Measurements from ENCODE around the gene SPAG7.
A peak's percentile ranks its signal among the peaks of the same experiment; 100 is the strongest.

Gene SPAG7, protein sequence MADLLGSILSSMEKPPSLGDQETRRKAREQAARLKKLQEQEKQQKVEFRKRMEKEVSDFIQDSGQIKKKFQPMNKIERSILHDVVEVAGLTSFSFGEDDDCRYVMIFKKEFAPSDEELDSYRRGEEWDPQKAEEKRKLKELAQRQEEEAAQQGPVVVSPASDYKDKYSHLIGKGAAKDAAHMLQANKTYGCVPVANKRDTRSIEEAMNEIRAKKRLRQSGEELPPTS

DNA sequence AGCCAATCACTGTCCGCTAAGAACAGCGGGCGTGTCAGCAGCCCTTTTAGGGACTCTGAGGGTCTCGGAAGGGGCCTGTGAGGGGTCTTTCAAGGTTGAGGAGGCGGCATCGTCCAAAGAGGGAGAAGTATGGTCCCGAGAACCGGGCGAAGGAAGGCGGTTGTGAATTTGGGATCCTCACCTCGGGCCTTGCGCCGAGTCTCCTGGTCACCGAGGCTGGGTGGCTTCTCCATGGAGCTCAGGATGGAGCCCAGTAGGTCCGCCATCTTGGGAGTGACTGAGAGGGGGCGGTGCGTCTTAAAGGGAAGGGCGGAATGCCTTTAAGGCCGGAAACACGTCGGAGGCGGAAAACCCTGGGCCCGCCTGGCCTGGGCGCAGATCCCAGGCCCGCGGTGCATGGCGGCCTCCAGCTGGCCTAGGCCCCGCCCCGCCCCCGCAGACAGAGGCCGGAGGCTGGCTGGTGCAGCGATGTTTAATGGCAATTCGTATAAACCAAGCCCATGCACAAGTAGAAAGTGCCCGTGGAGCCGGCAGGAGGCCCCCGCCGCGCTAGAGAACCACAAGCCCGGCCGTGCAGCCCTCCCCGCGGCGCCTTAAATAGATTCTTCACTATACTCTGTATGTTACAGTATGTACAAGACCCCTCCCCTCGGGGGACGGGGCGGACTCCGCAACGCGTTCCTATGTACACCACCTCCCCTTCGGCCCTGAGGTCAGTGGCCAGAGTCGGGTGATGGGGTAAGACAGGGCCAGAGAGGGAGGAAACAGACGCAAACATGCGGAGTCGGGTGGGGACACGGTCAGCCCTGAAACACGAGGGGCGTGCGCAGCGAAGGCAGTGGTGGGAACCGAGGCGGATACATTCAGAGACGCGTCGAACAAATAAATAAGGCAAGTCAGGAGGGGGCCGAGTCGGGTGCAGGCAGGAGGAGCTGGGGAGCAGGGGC lies at the start of gene SPAG7:
Gene SPAG7, minus strand, starts transcription at position 279 of the 947 bp plus-strand sequence. Its CDS starts 13 bp downstream, at position 266.
- peak; percentile 63 for FAIRE-seq

- FAIRE-seq: no peak
These were observed 46.7 kb upstream of the SPAG7 start for GRCh38 chr17:5014357-5014756.

- FAIRE-seq: no peak
These were observed 44.3 kb upstream of the SPAG7 start for GRCh38 chr17:5011928-5012327.

DNA sequence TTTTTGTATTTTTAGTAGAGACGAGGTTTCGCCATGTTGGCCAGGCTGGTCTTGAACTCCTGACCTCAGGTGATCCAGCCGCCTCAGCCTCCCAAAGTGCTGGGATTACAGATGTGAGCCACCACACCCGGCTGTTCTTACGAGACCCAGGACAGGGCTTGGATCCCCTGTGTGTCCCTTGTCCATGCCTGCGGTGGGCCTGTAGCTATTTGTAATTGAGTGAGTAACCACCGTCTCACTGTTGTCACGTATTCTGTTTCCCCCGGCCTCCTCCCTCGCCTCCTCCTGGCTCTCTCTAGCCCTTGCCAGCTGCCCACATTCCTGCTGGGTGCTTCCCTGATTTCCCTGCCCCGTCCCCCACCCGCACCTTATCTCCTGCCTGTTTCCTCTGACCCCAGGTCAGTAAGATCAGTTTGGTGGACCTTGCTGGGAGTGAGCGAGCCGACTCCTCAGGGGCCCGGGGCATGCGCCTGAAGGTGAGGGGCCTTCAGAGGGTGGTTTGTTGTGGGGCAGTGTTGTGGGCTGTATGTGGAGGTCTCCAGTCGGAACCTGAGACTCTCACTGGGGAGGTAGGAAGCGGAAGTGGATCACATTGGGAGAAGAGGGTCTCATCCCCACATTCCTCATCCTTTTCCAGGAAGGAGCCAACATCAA lies 35.7 kb upstream of the SPAG7 start:
- FAIRE-seq: no peak

DNA sequence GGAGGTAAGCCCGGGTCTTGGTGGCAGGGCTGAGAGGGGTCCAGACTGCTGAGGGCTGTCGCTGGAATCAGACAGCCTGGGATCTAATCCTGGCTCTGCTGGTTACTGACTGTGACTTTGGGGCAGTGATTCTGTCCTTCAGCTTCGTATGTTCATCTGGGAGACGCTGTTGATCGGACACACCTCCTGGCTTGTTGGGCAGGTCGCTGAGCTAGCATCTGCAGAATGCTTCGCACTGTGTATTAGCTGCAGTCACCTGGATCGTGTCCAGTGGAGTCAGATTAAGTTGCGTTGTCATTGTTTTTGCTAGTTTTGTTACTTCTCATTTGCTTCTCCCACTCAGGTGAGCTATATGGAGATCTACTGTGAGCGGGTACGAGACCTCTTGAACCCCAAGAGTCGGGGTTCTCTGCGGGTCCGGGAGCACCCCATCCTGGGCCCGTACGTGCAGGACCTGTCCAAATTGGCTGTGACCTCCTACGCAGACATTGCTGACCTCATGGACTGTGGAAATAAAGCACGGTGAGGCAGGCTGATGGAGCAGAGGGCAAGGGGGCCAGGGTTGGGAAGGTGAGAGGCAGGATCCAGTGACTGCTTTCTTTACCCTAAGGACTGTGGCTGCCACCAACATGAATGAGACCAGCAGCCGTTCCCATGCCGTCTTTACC lies 34.6 kb upstream of the SPAG7 start:
- FAIRE-seq: no peak

DNA sequence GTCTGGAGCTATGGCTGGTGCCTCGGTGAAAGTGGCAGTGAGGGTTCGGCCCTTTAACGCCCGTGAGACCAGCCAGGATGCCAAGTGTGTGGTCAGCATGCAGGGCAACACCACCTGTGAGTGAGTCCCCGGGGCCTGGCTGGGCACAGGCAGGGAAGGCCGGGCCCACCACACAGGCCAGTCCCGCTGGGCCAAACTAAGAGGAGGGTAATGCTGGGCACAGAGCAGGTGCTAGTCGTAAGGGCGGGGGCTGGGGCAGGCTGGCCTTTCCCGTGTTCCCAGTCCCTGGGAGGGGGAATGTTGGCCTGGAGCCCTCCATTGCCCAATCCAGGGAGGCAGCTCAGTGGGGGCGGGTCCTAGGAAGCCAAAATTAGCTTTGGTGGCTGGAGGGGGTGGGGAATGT lies 32.6 kb upstream of the SPAG7 start:
- FAIRE-seq: no peak

DNA sequence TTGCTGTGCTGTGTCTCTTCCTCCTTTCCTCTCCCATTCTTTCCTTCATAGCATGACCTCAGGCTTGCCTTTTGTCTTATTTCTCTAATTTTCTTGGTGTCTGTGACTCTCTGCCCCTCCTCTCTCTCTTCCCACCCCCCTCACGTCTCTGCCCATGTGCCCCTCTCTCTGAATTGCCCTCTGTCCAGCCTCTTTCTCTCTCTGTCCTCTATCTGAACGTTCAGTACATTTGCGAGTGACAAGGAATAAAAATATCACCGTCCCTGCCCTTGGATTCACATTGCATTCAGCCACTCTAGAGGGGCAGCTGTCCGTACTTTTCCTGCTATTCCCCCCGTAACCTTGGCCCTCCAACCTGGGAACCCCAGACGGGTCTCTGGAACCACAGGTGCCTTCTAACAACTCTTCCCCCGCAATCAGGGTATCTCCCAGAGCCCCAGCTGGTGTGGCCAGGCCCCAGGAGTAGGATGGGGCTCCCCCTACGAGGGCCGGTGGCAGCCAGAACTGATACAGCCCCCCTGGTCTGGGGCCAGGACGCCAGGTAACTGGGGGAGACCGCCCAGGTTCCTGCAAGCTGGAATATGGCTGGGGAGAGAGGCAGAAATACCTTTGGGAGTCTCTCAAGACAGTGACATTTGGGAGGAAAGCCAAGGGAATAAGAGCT lies 31.9 kb upstream of the SPAG7 start:
- FAIRE-seq: no peak

- no peak for FAIRE-seq
These were observed 31.3 kb upstream of the SPAG7 start for GRCh38 chr17:4998732-4999429.

- no peak for FAIRE-seq
These were observed 30.6 kb upstream of the SPAG7 start for GRCh38 chr17:4998027-4998731.

DNA sequence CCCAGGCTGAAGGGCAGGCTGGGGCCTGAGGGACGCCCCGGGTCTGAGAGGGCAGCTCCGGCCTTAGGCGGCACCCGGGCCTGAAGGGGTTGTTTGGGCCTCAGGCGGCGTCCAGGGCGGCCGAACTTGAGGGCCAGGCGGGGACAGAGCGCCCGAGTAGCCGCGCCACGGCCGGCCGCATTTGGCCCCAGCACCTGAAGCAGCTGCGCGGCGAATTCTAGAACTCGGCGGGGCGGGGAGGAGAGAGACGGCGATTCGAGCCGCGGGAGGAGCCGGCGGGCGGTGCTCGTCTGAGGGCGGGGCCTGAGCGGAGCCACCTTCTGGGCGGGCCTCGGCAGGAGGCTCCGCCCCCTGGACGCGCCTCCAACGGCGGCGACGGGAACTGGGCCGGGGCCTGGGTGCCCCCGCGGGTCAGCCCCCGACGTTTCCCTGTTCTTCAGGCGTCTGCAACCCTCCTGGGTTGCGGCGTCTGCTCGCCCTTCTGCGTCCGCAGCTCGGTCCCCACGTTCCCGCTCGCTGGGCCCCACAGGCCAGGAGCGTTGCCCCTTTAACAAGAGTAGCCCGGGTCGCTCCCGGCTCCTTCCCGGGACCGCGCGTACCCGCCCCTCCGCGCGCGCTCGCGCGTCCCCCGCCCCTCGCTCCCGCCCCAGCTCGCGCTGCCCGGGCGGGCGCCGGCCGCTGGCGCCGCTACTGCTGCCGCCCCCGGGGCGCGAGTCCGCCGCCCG lies 29.8 kb upstream of the SPAG7 start, which contains the start of the genes INCA1 and KIF1C:
Gene INCA1, minus strand, starts transcription at position 221 of the 725 bp plus-strand sequence. CDS start 3,085 bp downstream, outside the sequence.
Gene KIF1C, plus strand, starts transcription at position 649 of the 725 bp plus-strand sequence. CDS start 2,297 bp downstream, outside the sequence.
- FAIRE-seq: no peak

- no peak for FAIRE-seq
These were observed 26.5 kb upstream of the SPAG7 start for GRCh38 chr17:4994081-4994595.

GRCh38 chr17:4987767-4988567 lies 20.4 kb upstream of the SPAG7 start:
- FAIRE-seq: no peak

- no peak for FAIRE-seq
These were observed 19.5 kb upstream of the SPAG7 start, which contains the start of gene CAMTA2 for GRCh38 chr17:4986951-4987766. Gene CAMTA2, minus strand, starts transcription at chr17:4987675. Its CDS starts 1,453 bp downstream, at chr17:4986222.

GRCh38 chr17:4986403-4986802 lies 18.8 kb upstream of the SPAG7 start:
- FAIRE-seq: no peak

GRCh38 chr17:4982305-4982704 lies 14.7 kb upstream of the SPAG7 start:
- FAIRE-seq: no peak

GRCh38 chr17:4980644-4981216 lies 13.1 kb upstream of the SPAG7 start:
- peak; percentile 9 for FAIRE-seq

GRCh38 chr17:4978726-4979125 lies 11.1 kb upstream of the SPAG7 start:
- FAIRE-seq: no peak

Data from TTC549 (cell line).